ENCODE results near the gene TBKBP1.

Gene TBKBP1

GRCh38 chr17:47703191-47703591 is 9.2 kb downstream of the TBKBP1 start:
- Histone ChIP-seq H3K4me1 (ENCODE audit: control insufficient read depth, insufficient read depth, low read depth, low read length) (peaks cover 18% of the 10 kb centered on the region), H2BK120ac (ENCODE audit: low read depth, low read length) (no peak overlapping the region), H3K23ac (ENCODE audit: low read length in 2 of 2) (no peak overlapping the region), H3K27ac (ENCODE audit: low read length, poor library complexity, severe bottlenecking) (no peak overlapping the region), H3K9me3 (ENCODE audit: control insufficient read depth, low read length) (no peaks in the 10 kb centered on the region), H4K8ac (ENCODE audit: low read length) (no peak overlapping the region), H3K4ac (ENCODE audit: low read depth in 1 of 2, low read length in 2 of 2) (no peak overlapping the region), H2BK12ac (ENCODE audit: low read length in 2 of 2) (no peak overlapping the region), H3K27me3 (ENCODE audit: control insufficient read depth in 1 of 2, insufficient read depth in 1 of 2, low read length in 2 of 2) (no peaks in the 10 kb centered on the region), H3K14ac (ENCODE audit: low read length in 2 of 2) (no peak overlapping the region), H3K18ac (ENCODE audit: low read depth in 1 of 2, low read length in 2 of 2) (no peak overlapping the region), H3K36me3 (ENCODE audit: control insufficient read depth in 1 of 2, insufficient read depth in 2 of 2, low read depth in 1 of 2, low read length in 2 of 2) (peaks cover 63 to 71% of the 10 kb centered on the region in 2 experiments), H2AFZ (ENCODE audit: low read depth, low read length) (no peak overlapping the region), H2BK5ac (ENCODE audit: low read depth, low read length, poor library complexity, severe bottlenecking) (no peak overlapping the region), H2BK15ac (ENCODE audit: low read depth, poor library complexity, severe bottlenecking) (no peak overlapping the region), H3K79me1 (replicated peaks; ENCODE audit: low read length, poor library complexity, severe bottlenecking) (peaks cover 4% of the 10 kb centered on the region), H3K4me3 (ENCODE audit: insufficient read depth in 1 of 2, low read depth in 1 of 2, low read length in 2 of 2) (no peak overlapping the region), H3K4me2 (ENCODE audit: low read length, poor library complexity, severe bottlenecking) (no peak overlapping the region), H4K91ac (ENCODE audit: low read length) (peak overlapping the region; percentile 20), H2AK5ac (ENCODE audit: low read length, severe bottlenecking) (no peak overlapping the region), H3K9ac (ENCODE audit: low read length) (no peak overlapping the region)
- no peak for DNase-seq
- WGBS, result 75% methylated on average over 4 of the region's 15 CpGs

DNA sequence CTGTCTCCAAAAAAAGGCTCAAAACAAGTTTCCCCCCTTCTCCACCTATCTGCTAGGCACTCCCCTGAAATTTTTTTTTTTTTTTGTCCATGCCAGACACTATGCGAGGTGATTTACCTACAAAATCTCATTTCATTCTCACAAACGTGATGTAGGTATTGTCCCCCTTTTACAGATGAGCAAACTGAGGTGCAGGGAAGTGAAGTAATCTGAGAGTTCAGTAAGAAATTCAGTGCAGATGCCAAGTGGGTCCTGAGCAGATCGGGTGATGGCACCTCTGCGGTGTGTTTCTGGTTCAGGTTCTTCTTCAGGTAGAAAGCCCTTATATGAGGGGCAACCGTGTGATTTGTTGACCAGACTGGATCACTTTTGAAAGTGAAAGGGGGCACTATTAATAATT is 9.7 kb downstream of the TBKBP1 start:
- no peak overlapping the region for H3K4me2 ChIP-seq (ENCODE audit: low read length, poor library complexity, severe bottlenecking)
- H2AK5ac ChIP-seq (ENCODE audit: low read length, severe bottlenecking), result no peak overlapping the region
- 94% methylated on average over 4 of the region's 5 CpGs for WGBS
- no peak overlapping the region for H4K91ac ChIP-seq (ENCODE audit: low read length)
- peaks cover 18% of the 10 kb centered on the region for H3K4me1 ChIP-seq (ENCODE audit: control insufficient read depth, insufficient read depth, low read depth, low read length)
- no peak overlapping the region for H3K27ac ChIP-seq (ENCODE audit: low read length, poor library complexity, severe bottlenecking)
- H2BK5ac ChIP-seq (ENCODE audit: low read depth, low read length, poor library complexity, severe bottlenecking), result no peak overlapping the region
- H3K23ac ChIP-seq (ENCODE audit: low read length in 2 of 2), result no peak overlapping the region
- H3K18ac ChIP-seq (ENCODE audit: low read depth in 1 of 2, low read length in 2 of 2), result no peak overlapping the region
- H3K9me3 ChIP-seq (ENCODE audit: control insufficient read depth, low read length), result no peaks in the 10 kb centered on the region
- no peak overlapping the region for H3K9ac ChIP-seq (ENCODE audit: low read length)
- H3K14ac ChIP-seq (ENCODE audit: low read length in 2 of 2), result no peak overlapping the region
- no peak overlapping the region for H2AFZ ChIP-seq (ENCODE audit: low read depth, low read length)
- no peak overlapping the region for H2BK15ac ChIP-seq (ENCODE audit: low read depth, poor library complexity, severe bottlenecking)
- H2BK12ac ChIP-seq (ENCODE audit: low read length in 2 of 2), result no peak overlapping the region
- no peak for DNase-seq
- H3K79me1 ChIP-seq (replicated peaks; ENCODE audit: low read length, poor library complexity, severe bottlenecking), result peaks cover 4% of the 10 kb centered on the region
- no peak overlapping the region for H4K8ac ChIP-seq (ENCODE audit: low read length)
- H3K36me3 ChIP-seq (ENCODE audit: control insufficient read depth in 1 of 2, insufficient read depth in 2 of 2, low read depth in 1 of 2, low read length in 2 of 2), result peaks cover 58 to 70% of the 10 kb centered on the region in 2 experiments
- no peaks in the 10 kb centered on the region for H3K27me3 ChIP-seq (ENCODE audit: control insufficient read depth in 1 of 2, insufficient read depth in 1 of 2, low read length in 2 of 2)
- no peak overlapping the region for H2BK120ac ChIP-seq (ENCODE audit: low read depth, low read length)
- no peak overlapping the region for H3K4ac ChIP-seq (ENCODE audit: low read depth in 1 of 2, low read length in 2 of 2)
- no peak overlapping the region for H3K4me3 ChIP-seq (ENCODE audit: insufficient read depth in 1 of 2, low read depth in 1 of 2, low read length in 2 of 2)

DNA sequence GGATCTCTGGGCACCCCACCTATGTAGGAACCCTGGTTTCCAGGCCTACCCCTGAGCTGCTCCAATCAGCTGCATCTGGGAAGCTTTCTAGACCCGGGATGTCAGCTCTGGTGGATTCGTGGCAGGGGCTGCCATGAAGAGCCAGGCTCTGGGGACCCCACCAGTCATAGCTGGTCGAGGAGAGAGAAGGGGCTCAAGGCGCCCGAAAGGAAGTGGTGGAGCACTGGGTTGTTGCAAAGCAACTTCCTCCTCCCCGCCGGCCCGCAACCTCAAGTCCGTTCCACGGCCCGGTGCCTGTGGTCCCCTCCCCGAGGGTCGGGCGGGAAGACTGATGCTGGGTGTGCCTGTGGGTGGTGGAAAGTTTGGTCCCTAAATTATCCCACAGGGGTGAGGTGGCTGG is 10.2 kb downstream of the TBKBP1 start:
- Histone ChIP-seq H3K14ac (ENCODE audit: low read length in 2 of 2) (no peak overlapping the region), H2BK120ac (ENCODE audit: low read depth, low read length) (no peak overlapping the region), H3K36me3 (ENCODE audit: control insufficient read depth in 1 of 2, insufficient read depth in 2 of 2, low read depth in 1 of 2, low read length in 2 of 2) (peaks cover 55 to 73% of the 10 kb centered on the region in 2 experiments), H4K91ac (ENCODE audit: low read length) (no peak overlapping the region), H3K79me1 (replicated peaks; ENCODE audit: low read length, poor library complexity, severe bottlenecking) (peaks cover 4% of the 10 kb centered on the region), H2BK15ac (ENCODE audit: low read depth, poor library complexity, severe bottlenecking) (peak overlapping the region; percentile 13), H3K27me3 (ENCODE audit: control insufficient read depth in 1 of 2, insufficient read depth in 1 of 2, low read length in 2 of 2) (no peaks in the 10 kb centered on the region), H4K8ac (ENCODE audit: low read length) (no peak overlapping the region), H3K4me1 (ENCODE audit: control insufficient read depth, insufficient read depth, low read depth, low read length) (peaks cover 18% of the 10 kb centered on the region), H2BK12ac (ENCODE audit: low read length in 2 of 2) (no peak overlapping the region), H3K9ac (ENCODE audit: low read length) (no peak overlapping the region), H3K4ac (ENCODE audit: low read depth in 1 of 2, low read length in 2 of 2) (no peak overlapping the region), H3K18ac (ENCODE audit: low read depth in 1 of 2, low read length in 2 of 2) (no peak overlapping the region), H3K27ac (ENCODE audit: low read length, poor library complexity, severe bottlenecking) (no peak overlapping the region), H2BK5ac (ENCODE audit: low read depth, low read length, poor library complexity, severe bottlenecking) (no peak overlapping the region), H3K9me3 (ENCODE audit: control insufficient read depth, low read length) (no peaks in the 10 kb centered on the region), H3K4me2 (ENCODE audit: low read length, poor library complexity, severe bottlenecking) (no peak overlapping the region), H2AK5ac (ENCODE audit: low read length, severe bottlenecking) (no peak overlapping the region), H3K4me3 (ENCODE audit: insufficient read depth in 1 of 2, low read depth in 1 of 2, low read length in 2 of 2) (no peak overlapping the region), H2AFZ (ENCODE audit: low read depth, low read length) (no peak overlapping the region), H3K23ac (ENCODE audit: low read length in 2 of 2) (no peak overlapping the region)
- DNase-seq, result no peak
- 85% methylated on average over 14 of the region's 14 CpGs for WGBS

DNA sequence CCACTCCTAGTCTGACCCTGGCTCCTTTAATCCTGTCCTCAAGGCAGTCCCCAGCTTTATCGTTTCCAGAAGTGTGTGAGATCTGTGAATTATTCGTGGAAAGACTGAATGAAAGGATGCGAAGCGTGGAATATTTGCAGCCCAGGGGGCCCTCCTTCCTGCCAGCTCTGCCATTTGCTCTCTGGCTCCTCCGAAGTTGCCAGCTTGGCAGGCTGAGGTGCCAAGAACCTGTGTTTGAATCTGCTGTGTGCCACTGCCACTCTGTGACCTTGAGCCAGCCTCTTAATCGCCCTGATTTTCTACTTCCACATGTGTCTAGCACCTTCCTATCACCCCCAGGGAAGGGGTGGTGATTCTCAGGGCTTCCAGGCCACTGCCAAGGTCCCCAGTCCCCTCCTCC is 10.8 kb downstream of the TBKBP1 start:
- no peak overlapping the region for H3K4me2 ChIP-seq (ENCODE audit: low read length, poor library complexity, severe bottlenecking)
- WGBS, result 80% methylated on average over 6 of the region's 6 CpGs
- no peak overlapping the region for H2BK120ac ChIP-seq (ENCODE audit: low read depth, low read length)
- H2AFZ ChIP-seq (ENCODE audit: low read depth, low read length), result no peak overlapping the region
- peaks cover 18% of the 10 kb centered on the region for H3K4me1 ChIP-seq (ENCODE audit: control insufficient read depth, insufficient read depth, low read depth, low read length)
- H3K4ac ChIP-seq (ENCODE audit: low read depth in 1 of 2, low read length in 2 of 2), result no peak overlapping the region
- no peak for DNase-seq
- no peaks in the 10 kb centered on the region for H3K27me3 ChIP-seq (ENCODE audit: control insufficient read depth in 1 of 2, insufficient read depth in 1 of 2, low read length in 2 of 2)
- H3K36me3 ChIP-seq (ENCODE audit: control insufficient read depth in 1 of 2, insufficient read depth in 2 of 2, low read depth in 1 of 2, low read length in 2 of 2), result peaks cover 55 to 71% of the 10 kb centered on the region in 2 experiments
- H4K91ac ChIP-seq (ENCODE audit: low read length), result no peak overlapping the region
- H3K9me3 ChIP-seq (ENCODE audit: control insufficient read depth, low read length), result no peaks in the 10 kb centered on the region
- H3K27ac ChIP-seq (ENCODE audit: low read length, poor library complexity, severe bottlenecking), result no peak overlapping the region
- no peak overlapping the region for H2BK5ac ChIP-seq (ENCODE audit: low read depth, low read length, poor library complexity, severe bottlenecking)
- H3K18ac ChIP-seq (ENCODE audit: low read depth in 1 of 2, low read length in 2 of 2), result no peak overlapping the region
- H2BK12ac ChIP-seq (ENCODE audit: low read length in 2 of 2), result no peak overlapping the region
- H3K14ac ChIP-seq (ENCODE audit: low read length in 2 of 2), result no peak overlapping the region
- no peak overlapping the region for H2AK5ac ChIP-seq (ENCODE audit: low read length, severe bottlenecking)
- no peak overlapping the region for H3K4me3 ChIP-seq (ENCODE audit: insufficient read depth in 1 of 2, low read depth in 1 of 2, low read length in 2 of 2)
- H2BK15ac ChIP-seq (ENCODE audit: low read depth, poor library complexity, severe bottlenecking), result no peak overlapping the region
- no peak overlapping the region for H4K8ac ChIP-seq (ENCODE audit: low read length)
- H3K79me1 ChIP-seq (replicated peaks; ENCODE audit: low read length, poor library complexity, severe bottlenecking), result peaks cover 4% of the 10 kb centered on the region
- no peak overlapping the region for H3K9ac ChIP-seq (ENCODE audit: low read length)
- H3K23ac ChIP-seq (ENCODE audit: low read length in 2 of 2), result no peak overlapping the region

All from mesenchymal stem cell (in vitro differentiated cells and primary cell).